Activated CD4-positive, alpha-beta T cell treated with anti-CD3 and anti-CD28 coated beads, Interleukin-2, amount 10 ng/mL, durations not matched to agents 24 days and 14 days (primary cell): Measurements from ENCODE around the gene FAM83E. TPM values are rescaled to one million over a fixed set of nuclear protein-coding genes. Genes with fewer than 3 reads are reported as not detected.

ENCODE experiments used
- DNase-seq: peaks from one replicate; pipeline ENCODE4 v3.0.0; 2022
- H3K27ac Mint-ChIP-seq: one replicate; pipeline ENCODE4 v1.8.0; 2022; ENCODE audit warnings: mild to moderate bottlenecking, mixed read lengths
- H3K27me3 Mint-ChIP-seq: one replicate; pipeline ENCODE4 v1.8.0; 2022; ENCODE audit warnings: mixed read lengths
- H3K36me3 Mint-ChIP-seq: one replicate; pipeline ENCODE4 v1.8.0; 2022; ENCODE audit warnings: low read depth, mild to moderate bottlenecking, mixed read lengths
- H3K4me1 Mint-ChIP-seq: one replicate; pipeline ENCODE4 v1.8.0; 2021; ENCODE audit warnings: mixed read lengths
- H3K4me3 Mint-ChIP-seq: one replicate; pipeline ENCODE4 v1.8.0; 2022; ENCODE audit warnings: mild to moderate bottlenecking, moderate library complexity, mixed read lengths
- H3K9me3 Mint-ChIP-seq: one replicate; pipeline ENCODE4 v1.8.0; 2021; ENCODE audit warnings: mixed read lengths
- intact Hi-C: fragments of 100-400 bp; cut with micrococcal nuclease; formaldehyde crosslinking; loops from one replicate; pipeline ENCODE4 v1.15.1; 2023
- total RNA-seq: library from RNA; stranded (reverse); gene quantifications from 2 replicates; pipeline ENCODE4 v1.2.3, GENCODE V29; 2022

FAM83E gene
- total RNA-seq, 1 donor from 2014 or later: 5.1 TPM

GRCh38 chr19:48603850-48604249, 11.0 kb downstream of the FAM83E start:
- no peak for DNase-seq
- H3K4me3 Mint-ChIP-seq: no peak overlapping the region
- H3K27me3 Mint-ChIP-seq: no peaks in the 10 kb centered on the region
- no peak overlapping the region for H3K27ac Mint-ChIP-seq
- peaks cover 1% of the 10 kb centered on the region for H3K36me3 Mint-ChIP-seq
- H3K9me3 Mint-ChIP-seq: no peaks in the 10 kb centered on the region
- peaks cover 5% of the 10 kb centered on the region for H3K4me1 Mint-ChIP-seq
- intact Hi-C loops: no loop called here

GRCh38 chr19:48603449-48603848, 11.4 kb downstream of the FAM83E start:
- Mint-ChIP-seq H3K27me3 (no peaks in the 10 kb centered on the region), H3K9me3 (no peaks in the 10 kb centered on the region), H3K4me1 (peaks cover 2% of the 10 kb centered on the region), H3K27ac (no peak overlapping the region), H3K4me3 (no peak overlapping the region), H3K36me3 (peaks cover 1% of the 10 kb centered on the region)
- intact Hi-C loops: no loop called here
- no peak for DNase-seq

GRCh38 chr19:48603001-48603400, 11.9 kb downstream of the FAM83E start:
- Mint-ChIP-seq H3K36me3 (peaks cover 1% of the 10 kb centered on the region), H3K27me3 (no peaks in the 10 kb centered on the region), H3K4me1 (peaks cover 2% of the 10 kb centered on the region), H3K27ac (no peak overlapping the region), H3K4me3 (no peak overlapping the region), H3K9me3 (no peaks in the 10 kb centered on the region)
- DNase-seq: no peak
- intact Hi-C loops: no loop called here

GRCh38 chr19:48600679-48601417, 14.0 kb downstream of the FAM83E start:
- DNase-seq: no peak
- H3K4me3 Mint-ChIP-seq: no peak overlapping the region
- no peaks in the 10 kb centered on the region for H3K27me3 Mint-ChIP-seq
- no peaks in the 10 kb centered on the region for H3K9me3 Mint-ChIP-seq
- peaks cover 1% of the 10 kb centered on the region for H3K36me3 Mint-ChIP-seq
- H3K4me1 Mint-ChIP-seq: peaks cover 4% of the 10 kb centered on the region
- intact Hi-C loops: no loop called here
- no peak overlapping the region for H3K27ac Mint-ChIP-seq

- H3K36me3 Mint-ChIP-seq: peaks cover 6% of the 10 kb centered on the region
- intact Hi-C loops: no loop called here
- no peaks in the 10 kb centered on the region for H3K27me3 Mint-ChIP-seq
- no peak overlapping the region for H3K27ac Mint-ChIP-seq
- DNase-seq: no peak
- H3K4me1 Mint-ChIP-seq: peaks cover 6% of the 10 kb centered on the region
- no peaks in the 10 kb centered on the region for H3K9me3 Mint-ChIP-seq
- H3K4me3 Mint-ChIP-seq: no peak overlapping the region
These were observed 15.7 kb downstream of the FAM83E start for GRCh38 chr19:48598996-48599700.

- H3K27ac Mint-ChIP-seq: peak overlapping the region; percentile 84
- H3K36me3 Mint-ChIP-seq: peaks cover 7% of the 10 kb centered on the region
- H3K27me3 Mint-ChIP-seq: no peaks in the 10 kb centered on the region
- intact Hi-C loops: no loop called here
- H3K4me3 Mint-ChIP-seq: peak overlapping the region; percentile 82
- peaks cover 10% of the 10 kb centered on the region for H3K4me1 Mint-ChIP-seq
- H3K9me3 Mint-ChIP-seq: no peaks in the 10 kb centered on the region
- peak; percentile 82 for DNase-seq
These were observed 18.0 kb downstream of the FAM83E start for GRCh38 chr19:48596679-48597465.

- no peaks in the 10 kb centered on the region for H3K9me3 Mint-ChIP-seq
- H3K4me1 Mint-ChIP-seq: peaks cover 14% of the 10 kb centered on the region
- no peak for DNase-seq
- no peaks in the 10 kb centered on the region for H3K27me3 Mint-ChIP-seq
- peak overlapping the region; percentile 82 for H3K4me3 Mint-ChIP-seq
- H3K27ac Mint-ChIP-seq: peak overlapping the region; percentile 84
- peaks cover 8% of the 10 kb centered on the region for H3K36me3 Mint-ChIP-seq
- intact Hi-C loops: no loop called here
These were observed 18.6 kb downstream of the FAM83E start for GRCh38 chr19:48596237-48596636.

- Mint-ChIP-seq H3K4me1 (peaks cover 14% of the 10 kb centered on the region), H3K27me3 (no peaks in the 10 kb centered on the region), H3K4me3 (peak overlapping the region; percentile 82), H3K36me3 (peaks cover 8% of the 10 kb centered on the region), H3K27ac (peak overlapping the region; percentile 84), H3K9me3 (no peaks in the 10 kb centered on the region)
- intact Hi-C loops: no loop called here
- no peak for DNase-seq
These were observed 19.0 kb downstream of the FAM83E start for GRCh38 chr19:48595833-48596232.

- Mint-ChIP-seq H3K36me3 (peaks cover 8% of the 10 kb centered on the region), H3K9me3 (no peaks in the 10 kb centered on the region), H3K27ac (peak overlapping the region; percentile 89), H3K4me1 (peaks cover 14% of the 10 kb centered on the region), H3K27me3 (no peaks in the 10 kb centered on the region), H3K4me3 (peak overlapping the region; percentile 82)
- intact Hi-C loops: no loop called here
- no peak for DNase-seq
These were observed 19.7 kb downstream of the FAM83E start for GRCh38 chr19:48595171-48595570.

- intact Hi-C loops: no loop called here
- Mint-ChIP-seq H3K4me3 (no peak overlapping the region), H3K27ac (no peak overlapping the region), H3K36me3 (peaks cover 10% of the 10 kb centered on the region), H3K9me3 (no peaks in the 10 kb centered on the region), H3K27me3 (no peaks in the 10 kb centered on the region), H3K4me1 (peaks cover 23% of the 10 kb centered on the region)
- no peak for DNase-seq
These were observed 23.9 kb downstream of the FAM83E start for GRCh38 chr19:48591021-48591420.

GRCh38 chr19:48588670-48589401, 26.0 kb downstream of the FAM83E start:
- H3K4me3 Mint-ChIP-seq: peak overlapping the region; percentile 65
- H3K9me3 Mint-ChIP-seq: no peaks in the 10 kb centered on the region
- H3K4me1 Mint-ChIP-seq: peaks cover 26% of the 10 kb centered on the region
- peak; percentile 96 for DNase-seq
- H3K27ac Mint-ChIP-seq: peak overlapping the region; percentile 86
- intact Hi-C loops: loop anchor here (1.0 to 10.0 kb wide), 2 partner anchors 83 to 274 kb away; no protein-coding TSS in a partner anchor
- no peaks in the 10 kb centered on the region for H3K27me3 Mint-ChIP-seq
- peaks cover 6% of the 10 kb centered on the region for H3K36me3 Mint-ChIP-seq

- Mint-ChIP-seq H3K27ac (no peak overlapping the region), H3K36me3 (peaks cover 3% of the 10 kb centered on the region), H3K4me1 (peaks cover 22% of the 10 kb centered on the region), H3K27me3 (no peaks in the 10 kb centered on the region), H3K4me3 (no peak overlapping the region), H3K9me3 (no peaks in the 10 kb centered on the region)
- no peak for DNase-seq
- intact Hi-C loops: loop anchor here (10.0 kb wide), 1 partner anchor 273 kb away; no protein-coding TSS in a partner anchor
These were observed 27.5 kb downstream of the FAM83E start for GRCh38 chr19:48587387-48587786.

GRCh38 chr19:48582168-48582567, 32.7 kb downstream of the FAM83E start:
- Mint-ChIP-seq H3K27me3 (no peaks in the 10 kb centered on the region), H3K4me3 (no peak overlapping the region)

More at GRCh38 chr19:48582168-48582567, 32.7 kb downstream of the FAM83E start:
- H3K36me3 Mint-ChIP-seq: no peaks in the 10 kb centered on the region
- no peak overlapping the region for H3K27ac Mint-ChIP-seq
- no peak for DNase-seq
- H3K9me3 Mint-ChIP-seq: no peaks in the 10 kb centered on the region
- peaks cover 6% of the 10 kb centered on the region for H3K4me1 Mint-ChIP-seq
- intact Hi-C loops: loop anchor here (10.0 kb wide), 1 partner anchor 267 kb away; no protein-coding TSS in a partner anchor
